ENCODE data around the gene SH2D3C. TPM values are rescaled to one million over a fixed set of nuclear protein-coding genes. Genes with fewer than 3 reads are reported as not detected.

SH2D3C gene
- total RNA-seq, 1 donor from 2014 or later: 5.8 TPM

DNA sequence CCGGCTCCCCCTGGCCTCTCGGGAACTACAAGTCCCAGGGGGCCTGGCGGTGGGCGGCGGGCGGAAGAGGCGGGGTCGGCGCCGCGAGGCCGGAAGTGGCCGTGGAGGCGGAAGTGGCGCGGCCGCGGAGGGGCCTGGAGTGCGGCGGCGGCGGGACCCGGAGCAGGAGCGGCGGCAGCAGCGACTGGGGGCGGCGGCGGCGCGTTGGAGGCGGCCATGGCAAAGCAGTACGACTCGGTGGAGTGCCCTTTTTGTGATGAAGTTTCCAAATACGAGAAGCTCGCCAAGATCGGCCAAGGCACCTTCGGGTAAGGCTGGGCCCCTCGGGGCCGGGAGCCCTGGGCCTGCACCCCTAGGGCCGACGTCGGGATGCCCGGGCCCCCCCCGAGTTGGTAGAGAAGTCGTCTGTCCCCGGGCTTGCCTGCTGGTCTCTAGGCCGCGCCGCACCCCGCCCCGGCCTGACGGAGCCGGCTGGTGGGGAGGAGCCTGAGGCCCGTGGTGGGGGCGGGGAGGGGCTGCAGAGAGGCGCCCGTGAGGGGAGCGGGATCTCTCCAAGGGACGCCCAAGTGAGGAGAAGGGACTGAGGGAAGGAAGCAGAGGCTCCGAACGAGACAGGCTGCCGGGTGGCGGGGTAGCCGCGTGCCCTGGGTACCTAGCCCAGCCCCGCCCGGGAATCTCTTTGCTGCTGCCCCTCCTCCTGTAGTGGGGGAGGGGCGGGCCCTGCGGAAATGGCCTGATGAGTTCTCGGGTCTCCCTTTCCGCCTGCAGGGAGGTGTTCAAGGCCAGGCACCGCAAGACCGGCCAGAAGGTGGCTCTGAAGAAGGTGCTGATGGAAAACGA is 7.7 kb upstream of the SH2D3C start, which contains the start of gene CDK9:
TSS of gene CDK9 (plus strand) at position 102 of the 840 bp plus-strand sequence. CDS start at position 217, 115 bp downstream.
- peaks cover 3% of the 10 kb centered on the region for H3K27me3 Mint-ChIP-seq (ENCODE audit: low read depth, unreplicated experiment)
- H3K9me3 Mint-ChIP-seq (ENCODE audit: unreplicated experiment): no peaks in the 10 kb centered on the region
- TF ChIP-seq EZH2 (IDR thresholded peaks at IDR 0.05; ENCODE audit: insufficient read depth, low read length): no peak
- TF ChIP-seq, protein P1, sequence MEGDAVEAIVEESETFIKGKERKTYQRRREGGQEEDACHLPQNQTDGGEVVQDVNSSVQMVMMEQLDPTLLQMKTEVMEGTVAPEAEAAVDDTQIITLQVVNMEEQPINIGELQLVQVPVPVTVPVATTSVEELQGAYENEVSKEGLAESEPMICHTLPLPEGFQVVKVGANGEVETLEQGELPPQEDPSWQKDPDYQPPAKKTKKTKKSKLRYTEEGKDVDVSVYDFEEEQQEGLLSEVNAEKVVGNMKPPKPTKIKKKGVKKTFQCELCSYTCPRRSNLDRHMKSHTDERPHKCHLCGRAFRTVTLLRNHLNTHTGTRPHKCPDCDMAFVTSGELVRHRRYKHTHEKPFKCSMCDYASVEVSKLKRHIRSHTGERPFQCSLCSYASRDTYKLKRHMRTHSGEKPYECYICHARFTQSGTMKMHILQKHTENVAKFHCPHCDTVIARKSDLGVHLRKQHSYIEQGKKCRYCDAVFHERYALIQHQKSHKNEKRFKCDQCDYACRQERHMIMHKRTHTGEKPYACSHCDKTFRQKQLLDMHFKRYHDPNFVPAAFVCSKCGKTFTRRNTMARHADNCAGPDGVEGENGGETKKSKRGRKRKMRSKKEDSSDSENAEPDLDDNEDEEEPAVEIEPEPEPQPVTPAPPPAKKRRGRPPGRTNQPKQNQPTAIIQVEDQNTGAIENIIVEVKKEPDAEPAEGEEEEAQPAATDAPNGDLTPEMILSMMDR (IDR thresholded peaks at IDR 0.05; ENCODE audit: insufficient read depth, low read depth, low read length): no peak
- H3K36me3 Mint-ChIP-seq (ENCODE audit: low read depth, unreplicated experiment): peaks cover 22% of the 10 kb centered on the region
- peaks cover 13% of the 10 kb centered on the region for H3K4me1 Mint-ChIP-seq (ENCODE audit: low read depth, unreplicated experiment)
- Histone ChIP-seq H2AFZ (ENCODE audit: low read depth, low read length) (peak within 1 kb of the TSS; percentile 75), H3K79me2 (ENCODE audit: insufficient read depth, low read length) (peaks cover 48% of the 10 kb centered on the region), H3K9me3 (ENCODE audit: insufficient read depth, low read depth, low read length) (no peaks in the 10 kb centered on the region), H3K9ac (ENCODE audit: low read length) (peak within 1 kb of the TSS; percentile 91), H3K27me3 (ENCODE audit: insufficient read depth, low read length) (no peaks in the 10 kb centered on the region), H3K27ac (ENCODE audit: low read depth, low read length) (peak within 1 kb of the TSS; percentile 69), H3K4me1 (ENCODE audit: insufficient read depth, low read length) (peaks cover 4% of the 10 kb centered on the region), H3K4me2 (ENCODE audit: low read length) (peak within 1 kb of the TSS; percentile 88), H4K20me1 (ENCODE audit: insufficient read depth, low read length) (peaks cover 49% of the 10 kb centered on the region), H3K36me3 (ENCODE audit: insufficient read depth, low read length) (peaks cover 35% of the 10 kb centered on the region), H3K4me3 (ENCODE audit: insufficient read depth, low read depth, low read length) (peak within 1 kb of the TSS; percentile 81)
- DNase-seq (ENCODE audit: low read depth) (peak; percentile 70), FAIRE-seq (no peak)
- H3K27ac Mint-ChIP-seq (ENCODE audit: unreplicated experiment): peak within 1 kb of the TSS; percentile 88
- peak within 1 kb of the TSS; percentile 96 for H3K4me3 Mint-ChIP-seq (ENCODE audit: unreplicated experiment)

DNA sequence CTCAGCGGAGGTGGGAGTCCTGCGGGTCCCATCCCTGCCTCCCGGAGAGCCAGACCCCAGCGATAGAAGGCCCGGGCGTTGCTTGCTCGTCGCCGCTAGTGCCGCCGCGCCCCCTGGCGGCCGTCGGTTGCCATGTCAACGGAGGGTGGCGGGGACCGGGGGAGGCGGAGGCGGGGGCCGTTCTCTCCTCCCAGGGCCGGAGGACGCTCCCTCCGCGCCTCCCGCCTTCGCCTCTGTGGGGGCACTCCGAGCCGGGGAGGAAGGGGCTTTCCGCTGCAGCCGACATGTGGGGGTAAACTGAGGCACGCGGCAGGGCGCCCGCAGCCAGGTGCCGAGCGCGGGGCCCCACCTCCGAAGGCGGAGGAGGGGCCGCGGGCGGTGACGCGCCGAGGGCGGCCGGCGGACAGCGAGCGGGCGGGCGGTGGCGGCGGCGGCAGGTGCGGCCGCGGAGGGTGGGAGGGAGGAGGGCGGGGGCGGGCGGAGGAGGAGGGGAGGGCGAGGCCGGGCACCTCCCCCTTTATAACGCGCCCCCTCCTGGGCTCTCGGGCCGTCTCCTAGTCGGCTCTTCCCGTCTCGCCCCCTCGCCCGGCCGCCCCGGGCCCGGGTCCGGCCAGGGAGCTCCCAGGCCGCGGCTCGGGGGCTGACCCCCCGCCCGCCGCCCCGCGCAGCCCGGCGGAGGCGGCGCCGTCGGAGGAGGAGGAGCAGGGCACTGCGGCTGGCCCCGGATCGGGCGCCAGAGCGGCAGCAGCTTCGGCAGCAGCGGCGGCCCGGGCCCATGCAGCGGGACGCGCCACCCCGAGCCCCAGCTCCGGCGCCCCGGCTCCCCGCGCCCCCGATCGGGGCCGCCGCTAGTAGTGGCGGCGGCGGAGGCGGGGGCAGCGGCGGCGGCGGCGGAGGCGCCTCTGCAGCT is 6.8 kb upstream of the SH2D3C start:
- Mint-ChIP-seq H3K9me3 (ENCODE audit: unreplicated experiment) (no peaks in the 10 kb centered on the region), H3K27me3 (ENCODE audit: low read depth, unreplicated experiment) (peaks cover 3% of the 10 kb centered on the region), H3K4me1 (ENCODE audit: low read depth, unreplicated experiment) (peaks cover 10% of the 10 kb centered on the region), H3K27ac (ENCODE audit: unreplicated experiment) (peak overlapping the region; percentile 87), H3K4me3 (ENCODE audit: unreplicated experiment) (peak overlapping the region; percentile 79), H3K36me3 (ENCODE audit: low read depth, unreplicated experiment) (peaks cover 19% of the 10 kb centered on the region)
- H4K20me1 ChIP-seq (ENCODE audit: insufficient read depth, low read length): peaks cover 40% of the 10 kb centered on the region
- no peak for FAIRE-seq
- H3K27ac ChIP-seq (ENCODE audit: low read depth, low read length): no peak overlapping the region
- no peaks in the 10 kb centered on the region for H3K27me3 ChIP-seq (ENCODE audit: insufficient read depth, low read length)
- peaks cover 27% of the 10 kb centered on the region for H3K36me3 ChIP-seq (ENCODE audit: insufficient read depth, low read length)
- H3K9ac ChIP-seq (ENCODE audit: low read length): peak overlapping the region; percentile 91
- TF ChIP-seq, protein P1 (IDR thresholded peaks at IDR 0.05; ENCODE audit: insufficient read depth, low read depth, low read length): peak; percentile 28
- no peak for TF ChIP-seq EZH2 (IDR thresholded peaks at IDR 0.05; ENCODE audit: insufficient read depth, low read length)
- peak overlapping the region; percentile 81 for H3K4me3 ChIP-seq (ENCODE audit: insufficient read depth, low read depth, low read length)
- peaks cover 44% of the 10 kb centered on the region for H3K79me2 ChIP-seq (ENCODE audit: insufficient read depth, low read length)
- H3K4me2 ChIP-seq (ENCODE audit: low read length): peak overlapping the region; percentile 88
- no peak for DNase-seq (ENCODE audit: low read depth)
- H2AFZ ChIP-seq (ENCODE audit: low read depth, low read length): peak overlapping the region; percentile 75
- peaks cover 4% of the 10 kb centered on the region for H3K4me1 ChIP-seq (ENCODE audit: insufficient read depth, low read length)
- no peaks in the 10 kb centered on the region for H3K9me3 ChIP-seq (ENCODE audit: insufficient read depth, low read depth, low read length)

Data from astrocyte (in vitro differentiated cells and primary cell).